ENCODE data around the gene WNK1. TPM values are rescaled to one million over a fixed set of nuclear protein-coding genes. Genes with fewer than 3 reads are reported as not detected.

WNK1 gene
- total and polyA plus RNA-seq, 2 of the 8 experiments (the other 6 are each of a cell fraction or from before 2014, with no cell fraction given): 88.2 to 157 TPM

- H3K79me2 ChIP-seq (ENCODE audit: control insufficient read depth in 1 of 2, insufficient read depth in 2 of 2, low read length in 2 of 2): no peaks in the 10 kb centered on the region
- DNase-seq (ENCODE audit: low read depth in 1 of 2, low spot score in 2 of 2): no peak
Observed at GRCh38 chr12:835754-836518, 83.6 kb downstream of the WNK1 start.

More at GRCh38 chr12:835754-836518, 83.6 kb downstream of the WNK1 start:
- Histone ChIP-seq H3K4me2 (ENCODE audit: insufficient read depth in 1 of 2, low read depth in 2 of 2, low read length in 2 of 2) (no peak overlapping the region), H2BK12ac (ENCODE audit: low read depth, low read length) (no peak overlapping the region), H3K4me1 (replicated peaks in 1 of 4; ENCODE audit: control insufficient read depth in 3 of 4, insufficient read depth in 4 of 4, low read length in 3 of 4) (no peaks in the 10 kb centered on the region), H3K14ac (ENCODE audit: insufficient read length) (no peak overlapping the region), H3K27me3 (replicated peaks in 1 of 4; ENCODE audit: control insufficient read depth in 3 of 4, extremely low read depth in 1 of 4, insufficient read depth in 3 of 4, low read length in 3 of 4) (no peaks in the 10 kb centered on the region), H3K4ac (replicated peaks; ENCODE audit: insufficient read length, low read depth, low read length) (no peak overlapping the region), H4K20me1 (replicated peaks in 1 of 2; ENCODE audit: control insufficient read depth in 1 of 2, insufficient read depth in 2 of 2, low read length in 2 of 2) (no peaks in the 10 kb centered on the region), H2AFZ (ENCODE audit: low read length) (no peak overlapping the region), H3K23ac (ENCODE audit: insufficient read length) (no peak overlapping the region), H3K9ac (replicated peaks in 1 of 4; ENCODE audit: extremely low read depth in 1 of 4, low read depth in 3 of 4, low read length in 3 of 4) (no peak overlapping the region), H2BK120ac (replicated peaks; ENCODE audit: low read depth, low read length) (no peak overlapping the region), H2BK20ac (ENCODE audit: low read length) (no peak overlapping the region), H3K23me2 (ENCODE audit: low read depth, low read length) (no peaks in the 10 kb centered on the region), H4K8ac (ENCODE audit: extremely low read depth, insufficient read depth, low read length) (no peak overlapping the region), H3K9me3 (ENCODE audit: insufficient read depth in 2 of 2, low read depth in 1 of 2, low read length in 1 of 2) (no peaks in the 10 kb centered on the region), H4K5ac (ENCODE audit: insufficient read length, low read depth, low read length) (no peak overlapping the region), H3K18ac (ENCODE audit: extremely low read depth, low read length) (no peak overlapping the region), H2BK5ac (ENCODE audit: low read depth, low read length) (no peak overlapping the region), H4K91ac (replicated peaks; ENCODE audit: insufficient read length, low read length) (no peak overlapping the region), H2AK5ac (ENCODE audit: low read depth, low read length) (no peak overlapping the region), H3K4me3 (ENCODE audit: extremely low read depth in 1 of 4, insufficient read depth in 2 of 4, low read depth in 3 of 4, low read length in 4 of 4) (no peak overlapping the region), H3K27ac (ENCODE audit: low read depth, low read length) (no peak overlapping the region), H3K79me1 (ENCODE audit: low read depth, low read length) (no peaks in the 10 kb centered on the region), H3K56ac (replicated peaks; ENCODE audit: insufficient read length, low read depth, low read length) (no peak overlapping the region), H2BK15ac (ENCODE audit: low read length) (no peak overlapping the region), H3K36me3 (ENCODE audit: control insufficient read depth in 2 of 4, insufficient read depth in 4 of 4, low read length in 3 of 4) (peaks cover 0 to 11% (median 0%) of the 10 kb centered on the region in 4 experiments; a peak in 2 of 8 replicates)
- ChIA-PET POLR2A (ENCODE audit: partially characterized antibody) (interaction anchor here (0.7 kb wide), 1 partner anchor 408 kb away, joined by 3 read pairs; no protein-coding TSS in a partner anchor), CTCF (ENCODE audit: partially characterized antibody) (interaction anchor here (0.6 to 0.7 kb wide), 3 partner anchors 70 to 221 kb away, joined by 3 to 4 read pairs (median 3); no protein-coding TSS in a partner anchor)
- no peak for TF ChIP-seq USF2 (IDR thresholded peaks at IDR 0.05; ENCODE audit: low read length)
- TF ChIP-seq HDAC2 (IDR thresholded peaks at IDR 0.05; ENCODE audit: borderline replicate concordance in 1 of 2, low read depth in 2 of 2, low read length in 2 of 2): no peak
- no peak for TF ChIP-seq SUZ12 (IDR thresholded peaks at IDR 0.05; ENCODE audit: low read length)
- FAIRE-seq: no peak
- 94% methylated on average over 3 of the region's 3 CpGs; no CpG with 5 or more reads in 1 of the 2 experiments for WGBS, 2 experiments (ENCODE audit: extremely low coverage in 1 of 2, insufficient coverage in 1 of 2, insufficient read length in 1 of 2, insufficient replicate concordance in 2 of 2, low coverage in 1 of 2, low lambda C conversion rate in 2 of 2, missing lambda C conversion rate in 1 of 2)

Measured in H1 (cell line).